RWPE1 (cell line): ENCODE measurements around the gene GTPBP4.
A peak's percentile ranks its signal among the peaks of the same experiment; 100 is the strongest.

ENCODE experiments used
- CTCF ChIA-PET: fragments of 350-600 bp; sonication (Branson Sonifier 250); formaldehyde crosslinking; extraction: SDS; loops from one replicate; lab custom pipeline; 2021; lab: Yijun Ruan, JAX
- POLR2A ChIA-PET: fragments of 400-600 bp; formaldehyde crosslinking; extraction: SDS; loops from one replicate; lab custom pipeline; 2020; ENCODE audit warnings: antibody characterized with exemption; ENCODE audit not compliant: low non-redundant PET; lab: Yijun Ruan, JAX
- DNase-seq: peaks from one replicate; pipeline ENCODE4 v3.0.0; 2012; ENCODE audit warnings: low spot score
- H3K27ac ChIP-seq: fragments of 450-650 bp; 2 replicates; pipeline ENCODE4 v1.5.1; 2017
- CTCF ChIP-seq: fragments of 450-650 bp; conservative IDR thresholded peaks from 2 replicates; pipeline ENCODE4 v1.5.1; 2017; ENCODE audit warnings: low read depth, mild to moderate bottlenecking

The GTPBP4 gene

GRCh38 chr10:1044964-1045363 is 56.7 kb downstream of the GTPBP4 start:
- CTCF ChIA-PET, result no interaction called here
- H3K27ac ChIP-seq, result no peak overlapping the region
- POLR2A ChIA-PET, result no interaction called here
- no peak for TF ChIP-seq CTCF
- DNase-seq, result no peak

- no peak for TF ChIP-seq CTCF
- DNase-seq, result no peak
- peak overlapping the region; percentile 51 for H3K27ac ChIP-seq
- POLR2A ChIA-PET, result no interaction called here
- CTCF ChIA-PET, result no interaction called here
Observed at GRCh38 chr10:1045415-1045814, 57.2 kb downstream of the GTPBP4 start.

- CTCF ChIA-PET, result no interaction called here
- POLR2A ChIA-PET, result interaction anchor here (0.6 kb wide), 1 partner anchor 168 kb away, joined by 5 read pairs; no protein-coding TSS in a partner anchor
- no peak for TF ChIP-seq CTCF
- DNase-seq, result no peak
- peak overlapping the region; percentile 97 for H3K27ac ChIP-seq
Observed at GRCh38 chr10:1047937-1048336, 59.7 kb downstream of the GTPBP4 start.

GRCh38 chr10:1048349-1048731 is 60.1 kb downstream of the GTPBP4 start:
- ChIA-PET CTCF (no interaction called here), POLR2A (interaction anchor here (0.6 kb wide), 1 partner anchor 168 kb away, joined by 5 read pairs; no protein-coding TSS in a partner anchor)
- DNase-seq, result no peak
- H3K27ac ChIP-seq, result peak overlapping the region; percentile 97
- TF ChIP-seq CTCF, result no peak

- DNase-seq, result peak; percentile 97
- TF ChIP-seq CTCF, result no peak
- POLR2A ChIA-PET, result interaction anchor here (0.5 to 1.2 kb wide), 5 partner anchors 11 to 117 kb away, joined by 3 to 6 read pairs (median 3); partner anchors contain the start of genes GTPBP4 and LARP4B
- H3K27ac ChIP-seq, result peak within 1 kb of the TSS; percentile 97
- CTCF ChIA-PET, result no interaction called here
Observed at GRCh38 chr10:1048732-1049424, 60.6 kb downstream of the GTPBP4 start, which contains the start of gene IDI1. TSS of gene IDI1 (minus strand) at chr10:1049119. CDS start at chr10:1049003, 116 bp downstream.

GRCh38 chr10:1049425-1049958 is 61.3 kb downstream of the GTPBP4 start:
- DNase-seq, result no peak
- ChIA-PET POLR2A (interaction anchor here (0.5 to 1.2 kb wide), 6 partner anchors 9 to 118 kb away, joined by 3 to 6 read pairs (median 3); partner anchors contain the start of genes GTPBP4 and LARP4B), CTCF (no interaction called here)
- H3K27ac ChIP-seq, result peak overlapping the region; percentile 97
- TF ChIP-seq CTCF, result no peak
